CD4-positive, alpha-beta T cell treated with Interferon alpha-2 for 1 hour (primary cell): ENCODE measurements around the gene MIX23.

Experiments used
- DNase-seq, 2 donors: peaks; one replicate each; pipeline ENCODE4 v3.0.0-alpha.2; 2020 to 2022

Gene MIX23

GRCh38 chr3:122382888-122383666, at the start of gene MIX23:
MIX23 (minus strand) TSS chr3:122383231; CDS start chr3:122383224, 7 bp downstream.
- DNase-seq, result peak; percentile 77 to 87

- DNase-seq, result no peak
Observed at GRCh38 chr3:122430371-122430770, 47.3 kb upstream of the MIX23 start.

DNA sequence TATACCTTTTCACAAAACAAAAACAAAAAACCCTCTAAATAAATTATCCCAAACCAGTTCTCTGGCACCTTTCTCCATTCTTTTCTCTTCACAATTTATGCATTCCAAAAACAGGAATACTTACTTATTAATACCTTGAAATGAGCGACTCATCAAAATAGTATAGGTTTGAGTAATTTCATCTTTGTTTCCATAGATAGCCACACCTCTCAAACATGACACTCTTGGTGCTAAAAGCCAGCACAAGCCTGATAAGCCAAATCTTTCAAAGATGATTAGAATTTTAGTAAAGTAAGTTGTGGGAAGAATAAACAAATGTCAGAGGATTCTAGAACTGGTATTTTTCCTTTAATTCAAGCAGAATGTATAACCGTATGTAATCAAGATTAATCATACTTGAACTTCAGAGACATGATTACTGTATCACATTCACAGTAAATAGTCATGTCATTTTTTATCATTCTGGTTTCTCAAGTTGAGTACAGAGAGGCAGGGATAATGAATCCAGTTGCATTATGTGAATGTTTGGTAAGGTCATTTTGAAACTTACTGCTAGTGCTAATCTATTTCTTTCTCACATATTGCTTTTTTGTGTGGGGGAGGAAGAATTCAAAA, 44.9 kb upstream of the MIX23 start:
- DNase-seq, result no peak

- no peak for DNase-seq
Observed at GRCh38 chr3:122421836-122422235, 38.8 kb upstream of the MIX23 start.

GRCh38 chr3:122421101-122421500, 38.1 kb upstream of the MIX23 start:
- no peak for DNase-seq

DNA sequence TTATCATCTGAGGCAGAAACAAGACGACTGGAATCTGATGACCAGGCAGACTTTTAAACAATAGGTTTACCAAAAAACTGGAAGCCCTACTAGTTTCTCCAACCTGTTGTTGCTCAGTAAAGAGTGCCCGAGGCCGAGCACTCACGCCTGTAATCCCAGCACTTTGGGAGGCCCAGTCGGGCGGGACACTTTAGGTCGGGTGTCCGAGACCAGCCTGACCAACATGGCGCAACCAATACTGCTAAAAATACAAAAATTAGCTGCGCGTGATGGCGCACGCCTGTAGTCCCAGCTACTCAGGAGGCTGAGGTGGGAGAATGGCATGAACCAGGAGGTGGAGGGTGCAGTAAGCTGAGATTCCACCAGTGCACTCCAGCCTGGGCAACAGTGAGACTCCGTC, 33.9 kb upstream of the MIX23 start:
- no peak for DNase-seq

DNA sequence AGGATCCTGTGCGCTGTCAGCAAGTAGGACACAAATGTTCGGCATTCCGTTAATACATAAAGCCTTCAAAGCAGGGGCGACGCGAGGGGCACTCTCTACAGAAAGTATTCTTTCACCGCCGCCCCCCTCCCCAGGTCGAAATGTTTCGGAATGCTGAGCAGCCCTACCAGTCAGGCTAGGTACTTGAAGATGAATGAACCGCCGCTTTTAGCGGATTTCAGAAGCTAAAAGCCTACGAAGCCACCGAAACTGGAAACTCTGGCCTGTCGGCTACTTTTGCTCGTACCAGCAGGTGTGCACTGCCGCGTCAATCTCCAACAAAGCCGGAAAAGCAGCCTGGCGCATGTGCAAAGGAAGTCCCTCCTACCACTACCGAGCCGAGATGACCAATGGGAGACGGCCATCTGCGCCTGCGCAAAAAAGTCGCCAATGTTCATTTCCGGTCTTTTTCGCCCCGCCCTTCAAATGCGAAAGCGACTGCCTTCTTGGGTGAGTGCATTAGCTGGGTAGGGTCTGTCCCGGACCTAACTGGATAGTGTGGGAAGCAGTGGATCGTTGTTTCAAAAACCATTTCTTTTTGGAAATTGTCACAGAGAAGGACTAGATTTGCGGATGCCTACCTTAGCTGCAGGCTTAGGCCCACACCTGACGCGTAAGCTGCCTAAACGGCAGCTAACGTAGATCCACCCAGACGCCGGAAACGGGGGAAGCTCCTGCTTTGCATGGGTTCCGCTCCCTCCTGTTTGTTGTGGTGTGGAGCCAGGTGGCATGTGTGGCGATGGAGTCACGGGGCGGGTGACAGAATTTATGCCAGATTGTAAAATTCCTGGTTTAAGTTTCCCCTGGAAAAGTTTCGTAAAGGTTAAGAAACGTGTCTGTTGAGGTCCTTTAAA, 33.0 kb upstream of the MIX23 start, which contains the start of gene WDR5B:
Gene WDR5B (minus strand): TSS at position 301 of the 893 bp plus-strand sequence. CDS start 534 bp downstream, outside the sequence.
- peak; percentile 97 to 98 for DNase-seq

DNA sequence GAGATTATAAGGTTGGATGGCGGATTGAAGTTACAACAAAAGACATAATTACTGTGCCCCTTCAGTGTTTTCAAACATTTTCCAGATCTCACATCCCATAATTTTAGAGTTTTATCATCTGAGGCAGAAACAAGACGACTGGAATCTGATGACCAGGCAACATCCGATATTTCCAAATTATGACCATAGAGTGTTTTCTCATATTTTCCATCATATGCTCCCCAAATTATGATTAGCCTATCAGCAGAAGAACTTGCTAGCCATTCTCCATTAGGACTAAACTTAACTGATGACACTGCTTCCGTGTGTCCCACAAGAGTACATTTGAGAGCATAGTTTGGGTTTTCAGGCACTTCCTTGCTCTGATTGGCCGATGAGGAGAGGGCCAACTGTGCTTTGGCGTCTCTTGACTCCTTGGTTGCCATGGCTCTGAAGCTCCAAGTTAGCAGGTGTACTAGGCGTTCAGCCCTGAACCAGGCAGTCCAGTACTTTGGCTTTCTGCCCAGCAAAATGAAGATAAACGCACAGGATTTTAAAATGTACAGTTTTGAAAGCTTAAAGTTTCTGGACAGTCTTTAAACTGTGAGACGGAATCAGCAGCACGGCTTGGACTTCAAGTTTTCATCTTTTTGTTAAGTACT, 32.2 kb upstream of the MIX23 start:
- peak; percentile 49 to 72 for DNase-seq

DNA sequence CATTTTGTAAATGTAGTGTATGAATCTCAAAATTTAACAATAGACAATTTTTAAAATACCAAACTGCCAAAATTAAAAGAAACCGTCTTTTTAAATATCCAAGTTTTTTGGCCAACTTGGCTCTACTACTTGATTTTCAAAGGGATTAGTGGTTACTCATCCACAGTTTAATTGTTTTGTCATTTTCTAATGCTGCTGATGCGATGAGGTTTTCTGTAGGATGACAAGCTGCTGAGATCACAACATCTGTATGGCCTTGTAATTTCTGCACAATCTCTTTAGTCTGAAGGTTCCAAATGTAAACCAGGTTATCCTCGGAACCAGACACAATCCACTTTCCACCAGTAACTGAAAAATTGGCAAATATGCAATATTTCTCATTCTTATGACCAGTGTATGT, 31.4 kb upstream of the MIX23 start:
- DNase-seq, result no peak

GRCh38 chr3:122410639-122411038, 27.6 kb upstream of the MIX23 start:
- no peak for DNase-seq

DNA sequence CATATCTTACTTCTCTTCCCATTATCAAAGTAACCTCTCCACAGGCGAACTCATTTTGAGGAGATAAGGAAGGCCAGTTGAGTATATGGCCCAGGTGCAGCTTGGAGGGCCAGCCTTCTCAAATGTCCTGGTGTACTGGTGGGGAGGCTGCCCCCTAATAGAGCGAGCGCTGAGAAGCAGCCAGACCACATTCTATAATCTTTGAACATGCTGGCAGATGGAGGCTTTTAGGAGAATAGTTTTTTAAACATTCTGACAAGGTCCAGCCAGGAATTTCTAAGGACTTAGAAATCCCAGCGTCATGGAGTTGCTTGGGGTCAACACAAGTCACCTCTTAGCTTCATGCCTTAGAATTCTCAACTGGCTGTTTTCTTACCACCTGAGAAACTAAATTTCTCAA, 27.1 kb upstream of the MIX23 start:
- DNase-seq, result no peak

GRCh38 chr3:122409446-122409845, 26.4 kb upstream of the MIX23 start:
- peak in 1 of 2 donors; percentile 10 for DNase-seq

DNA sequence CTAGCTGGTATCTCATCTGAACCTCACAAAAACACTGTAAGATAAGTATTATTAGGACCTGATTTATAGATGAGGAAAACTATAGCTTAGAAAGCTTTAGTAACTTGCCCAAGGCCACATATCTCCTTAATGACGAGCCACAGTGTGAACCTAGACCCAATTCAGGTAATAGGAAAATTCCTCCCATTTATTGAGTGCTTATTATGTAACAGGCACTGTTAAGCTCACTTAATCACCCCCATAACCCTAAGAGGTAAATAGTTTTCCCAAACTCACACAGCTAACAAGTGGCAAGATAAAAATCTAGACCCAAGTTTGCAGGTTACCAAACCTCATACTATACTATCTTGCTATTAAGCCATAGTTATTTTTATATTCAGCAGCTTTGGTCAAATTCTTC, 24.9 kb upstream of the MIX23 start:
- DNase-seq, result no peak

DNA sequence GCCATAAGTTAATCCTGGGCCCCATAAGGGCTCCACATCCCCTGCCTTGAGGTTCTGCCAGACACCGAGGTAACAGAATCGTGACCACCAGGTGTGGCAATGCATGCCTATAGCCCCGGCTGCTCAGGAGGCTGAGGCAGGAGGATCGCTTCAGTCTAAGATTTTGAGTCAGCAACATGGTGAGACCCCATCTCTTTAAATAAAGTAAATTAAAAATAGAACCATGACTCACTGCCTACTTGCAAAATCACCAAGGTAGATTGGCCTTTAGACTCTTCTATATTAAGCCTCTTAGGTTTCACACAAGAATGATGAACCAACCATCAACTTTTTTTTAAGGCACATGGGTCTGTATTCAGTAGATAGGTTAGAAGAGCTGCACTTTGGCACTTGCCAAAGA, 23.2 kb upstream of the MIX23 start:
- no peak for DNase-seq

DNA sequence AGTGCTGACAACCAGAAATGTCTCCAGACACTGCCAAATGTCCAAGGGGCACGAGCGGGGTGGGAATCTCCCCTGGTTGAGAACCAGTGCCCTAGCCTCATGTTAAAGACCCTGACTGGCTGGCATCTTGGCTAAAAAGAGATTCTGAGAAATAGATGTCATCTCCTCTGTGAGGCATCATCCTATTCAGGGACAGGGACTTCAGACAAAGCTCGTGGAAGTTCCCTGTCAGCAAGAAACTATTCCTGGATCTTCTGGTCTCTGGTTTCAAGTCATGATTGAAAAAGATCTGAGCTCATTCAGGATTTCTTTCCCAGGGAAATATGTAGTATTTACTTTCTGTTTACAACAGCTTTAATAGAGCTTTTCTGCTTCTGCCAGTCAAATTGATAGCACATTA, 22.0 kb upstream of the MIX23 start:
- no peak for DNase-seq

DNA sequence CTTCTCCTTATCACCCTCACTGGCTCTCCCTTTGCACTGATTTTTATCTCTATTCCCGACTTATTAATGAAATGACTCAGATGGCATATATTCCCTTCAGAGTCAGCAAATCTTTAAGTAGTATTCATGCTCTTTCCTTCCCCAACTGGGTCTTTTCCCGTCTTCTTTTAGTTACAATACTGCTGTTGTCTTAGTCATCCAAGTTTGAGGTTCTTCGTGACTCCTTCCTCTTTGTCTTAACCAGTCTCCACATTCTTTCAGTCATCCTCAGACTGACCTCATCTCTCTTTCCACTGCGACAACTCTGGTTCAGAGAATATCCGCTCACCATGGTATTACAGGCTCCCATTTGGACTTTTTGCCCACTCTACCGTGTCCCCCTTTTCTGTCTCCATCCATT, 20.5 kb upstream of the MIX23 start:
- no peak for DNase-seq

GRCh38 chr3:122398920-122399319, 15.9 kb upstream of the MIX23 start:
- DNase-seq, result no peak

- DNase-seq, result no peak
Observed at GRCh38 chr3:122397201-122397600, 14.2 kb upstream of the MIX23 start.

GRCh38 chr3:122396511-122396910, 13.5 kb upstream of the MIX23 start:
- DNase-seq, result no peak

DNA sequence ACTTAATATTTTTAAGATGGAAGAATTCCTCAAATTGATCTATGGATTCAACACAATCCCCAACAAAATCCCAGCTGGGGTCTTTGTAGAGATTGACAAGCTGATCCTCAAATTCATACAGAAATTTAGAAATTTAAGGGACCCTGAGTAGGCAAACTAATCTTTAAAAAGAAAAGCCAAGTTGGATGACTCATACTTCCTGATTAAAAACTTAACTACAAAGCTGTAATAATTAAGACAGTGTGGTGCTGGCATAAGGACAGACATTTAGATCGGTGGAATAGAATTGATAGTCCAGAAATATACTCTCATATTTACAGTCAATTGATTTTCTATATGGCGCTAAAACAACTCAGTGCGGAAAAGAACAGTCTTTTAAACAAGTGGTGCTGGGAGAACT, 12.6 kb upstream of the MIX23 start:
- no peak for DNase-seq

- no peak for DNase-seq
Observed at GRCh38 chr3:122394173-122394572, 11.1 kb upstream of the MIX23 start.

- peak; percentile 16 to 68 for DNase-seq
Observed at GRCh38 chr3:122392868-122393844, 10.1 kb upstream of the MIX23 start.
